HG02885 (cell line): ENCODE results near the gene L3MBTL4.
"Not testable (repeated sequence)": the region's sequence is repeated elsewhere in the genome, so short reads cannot be mapped to it uniquely, and the experiment has no call there.

Source experiments
- ATAC-seq: cut with Tn5 transposase; IDR thresholded peaks from one replicate; pipeline ENCODE4 v1.9.1; 2021; ENCODE audit warnings: mild to moderate bottlenecking; ENCODE audit not compliant: unreplicated experiment, poor library complexity

The L3MBTL4 gene

DNA sequence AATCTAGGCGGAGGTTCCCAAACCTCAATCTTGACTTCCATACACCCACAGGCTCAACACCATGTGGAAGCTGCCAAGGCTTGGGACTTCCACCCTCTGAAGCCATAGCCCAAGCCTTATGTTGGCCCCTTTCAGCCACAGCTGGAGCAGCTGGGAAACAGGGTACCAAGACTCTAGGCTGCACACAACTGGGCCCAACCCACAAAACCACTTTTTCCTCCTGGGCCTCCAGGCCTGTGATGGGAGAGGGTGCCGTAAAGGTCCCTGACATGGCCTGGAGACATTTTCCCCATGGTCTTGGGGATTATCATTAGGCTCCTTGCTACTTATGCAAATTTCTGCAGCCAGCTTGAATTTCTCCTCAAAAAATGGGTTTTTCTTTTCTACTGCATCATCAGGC, 279.7 kb downstream of the L3MBTL4 start:
- ATAC-seq, result not testable (repeated sequence)

DNA sequence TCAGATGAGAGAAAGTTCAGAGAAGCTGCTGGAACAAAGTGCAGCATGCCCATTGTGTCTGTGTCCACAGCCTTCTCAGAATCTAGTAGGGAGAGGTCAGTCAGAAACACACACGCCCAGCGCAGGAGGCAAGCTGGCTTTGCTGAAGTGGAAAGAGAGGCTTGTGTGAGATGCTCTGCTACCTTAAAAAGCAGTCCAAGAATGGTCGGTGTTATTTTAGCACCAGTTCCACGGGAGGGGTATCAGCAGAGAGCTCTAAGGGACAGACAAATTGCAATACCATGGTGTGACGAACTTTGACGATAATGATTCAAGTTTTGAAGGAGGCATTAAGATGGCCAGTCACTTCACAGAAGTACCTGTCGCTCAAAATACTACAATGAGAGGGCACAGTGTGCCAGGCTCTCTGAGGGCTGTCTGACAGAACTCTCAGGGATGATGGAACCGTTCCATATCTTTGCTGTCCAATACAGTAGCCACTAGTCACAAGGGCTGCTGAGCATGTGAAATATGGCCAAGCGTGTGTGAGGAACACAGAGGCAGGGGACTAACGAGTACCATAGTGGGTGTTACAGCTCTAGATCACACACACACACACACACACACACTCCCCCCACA, 281.9 kb downstream of the L3MBTL4 start:
- no peak for ATAC-seq

DNA sequence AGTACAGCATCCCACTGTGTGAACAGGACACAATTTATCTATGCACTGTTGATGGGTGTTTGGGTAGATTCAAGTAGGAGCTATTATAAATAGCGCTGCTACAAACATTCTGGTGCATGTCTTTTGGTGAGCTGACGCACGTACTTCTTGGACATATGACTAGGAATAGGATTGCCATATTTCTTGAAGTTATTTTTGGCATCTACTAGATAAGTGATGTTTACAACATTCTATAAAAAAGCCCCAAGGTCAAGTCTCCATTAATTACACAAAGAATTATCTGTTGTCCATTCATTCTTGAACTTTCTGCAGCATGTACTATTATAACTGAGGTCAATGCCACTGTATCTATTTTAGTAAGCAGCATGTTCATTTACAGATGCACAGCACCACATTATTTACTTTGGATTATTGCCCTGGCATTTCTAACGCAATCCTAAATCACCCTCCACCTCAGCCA, 293.9 kb downstream of the L3MBTL4 start:
- no peak for ATAC-seq

DNA sequence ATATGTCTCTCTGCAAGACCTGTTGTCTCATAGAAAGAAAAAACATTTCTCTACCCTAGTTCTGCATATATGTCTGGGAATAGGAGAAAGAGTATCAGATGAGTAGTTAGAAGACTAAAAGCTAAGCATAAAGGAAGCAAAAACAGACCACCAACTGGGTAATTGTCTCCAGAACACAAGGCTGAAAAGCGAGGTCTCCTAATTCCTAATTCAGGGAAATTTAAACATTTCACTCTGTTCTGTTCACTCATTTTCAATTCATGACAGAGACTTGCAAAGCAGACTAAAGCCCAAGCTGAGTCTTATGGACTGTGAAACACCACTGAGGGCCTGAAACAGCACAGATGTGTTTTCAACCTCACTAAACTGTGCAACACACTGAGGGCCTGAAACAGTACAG, 294.9 kb downstream of the L3MBTL4 start:
- ATAC-seq, result no peak

DNA sequence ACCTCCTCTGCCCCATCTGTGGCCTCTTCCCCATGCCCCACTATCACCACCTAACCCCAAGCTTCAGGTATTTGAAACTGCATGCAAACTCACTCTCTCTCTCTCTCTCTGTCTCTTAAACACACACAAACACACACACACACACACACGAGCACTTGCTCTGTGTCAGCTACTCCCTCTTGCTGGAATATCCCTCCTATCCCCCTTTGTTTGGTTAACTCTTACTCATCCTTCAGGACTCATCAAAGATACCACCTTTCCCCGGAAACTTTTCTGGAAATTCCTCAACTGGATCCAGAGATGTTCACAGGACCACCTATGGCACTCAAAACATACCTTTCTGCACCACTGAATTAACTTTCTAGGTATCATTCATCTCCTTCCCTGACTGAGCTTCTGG, 296.6 kb downstream of the L3MBTL4 start:
- no peak for ATAC-seq

DNA sequence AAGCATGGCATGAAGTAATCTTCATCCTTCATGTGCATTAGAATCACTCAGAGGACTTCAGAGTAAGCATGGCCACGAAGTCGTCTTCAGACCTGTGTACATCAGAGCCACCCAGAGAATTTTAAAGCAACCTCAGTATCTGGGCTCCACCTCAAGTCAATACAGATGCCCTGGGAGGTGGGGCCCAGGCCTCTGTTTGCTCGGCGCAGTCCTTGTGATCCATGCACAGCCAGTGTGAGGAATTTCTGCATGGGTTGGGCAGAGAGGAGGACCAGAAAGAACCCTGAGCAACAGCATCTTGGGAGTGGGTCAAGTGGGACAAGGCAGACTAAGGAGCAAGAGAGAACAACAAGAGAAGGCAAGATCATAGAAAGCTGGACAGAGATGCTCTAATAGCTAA, 299.0 kb downstream of the L3MBTL4 start:
- no peak for ATAC-seq

DNA sequence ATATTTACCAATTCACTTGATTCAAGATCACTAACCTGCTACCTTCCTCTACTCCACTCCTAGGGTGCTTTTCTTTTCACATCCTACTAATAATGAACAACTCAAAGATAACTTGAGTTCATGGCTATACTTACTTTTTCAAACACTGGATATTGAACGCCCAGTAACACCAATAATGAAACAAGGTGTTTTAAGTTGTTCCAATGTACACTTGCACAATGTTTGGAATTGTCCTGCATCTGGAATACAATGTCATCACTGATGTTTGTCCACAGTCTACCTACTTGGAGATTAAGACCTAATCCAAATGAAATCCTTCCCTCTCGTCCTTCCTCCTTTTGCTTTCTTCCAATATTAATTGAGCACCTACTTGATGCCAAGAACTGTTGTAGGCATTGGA, 301.1 kb downstream of the L3MBTL4 start:
- no peak for ATAC-seq

DNA sequence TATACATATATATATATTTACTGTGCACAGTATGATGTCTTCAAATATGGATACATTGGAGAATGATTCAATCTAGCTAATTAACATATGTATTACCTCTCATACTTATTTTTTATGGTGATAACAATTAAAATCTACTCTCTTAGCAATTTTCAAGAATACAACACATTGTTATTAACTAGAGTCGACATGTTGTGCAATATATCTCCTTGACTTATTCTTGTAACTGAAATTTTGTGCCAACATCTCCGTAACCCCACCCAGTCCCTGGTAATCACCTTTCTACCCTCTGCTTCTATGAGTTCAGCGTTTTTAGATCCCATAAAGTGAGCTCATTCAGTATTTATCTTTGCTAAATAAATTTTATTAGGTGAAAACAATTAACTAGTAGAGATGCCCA, 303.0 kb downstream of the L3MBTL4 start:
- ATAC-seq, result no peak

DNA sequence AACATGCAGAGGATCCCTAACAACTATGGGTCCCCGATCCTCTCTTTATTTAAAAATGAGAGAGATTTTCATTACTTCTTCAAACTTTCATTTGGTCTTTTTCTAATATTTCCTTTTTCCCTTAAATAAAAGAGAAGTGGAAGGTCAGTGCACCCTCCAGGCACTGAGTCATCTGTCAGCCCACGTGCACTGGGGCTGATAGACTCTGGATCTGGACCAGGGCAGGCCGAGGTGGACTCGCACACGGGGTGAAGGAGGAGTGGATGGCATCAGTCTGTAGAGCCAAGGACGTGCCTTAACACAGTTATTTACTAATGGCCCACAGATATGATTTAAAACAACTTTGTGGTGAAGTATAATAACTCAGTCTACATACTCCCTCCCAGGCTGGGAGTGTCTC, 305.0 kb downstream of the L3MBTL4 start:
- no peak for ATAC-seq

DNA sequence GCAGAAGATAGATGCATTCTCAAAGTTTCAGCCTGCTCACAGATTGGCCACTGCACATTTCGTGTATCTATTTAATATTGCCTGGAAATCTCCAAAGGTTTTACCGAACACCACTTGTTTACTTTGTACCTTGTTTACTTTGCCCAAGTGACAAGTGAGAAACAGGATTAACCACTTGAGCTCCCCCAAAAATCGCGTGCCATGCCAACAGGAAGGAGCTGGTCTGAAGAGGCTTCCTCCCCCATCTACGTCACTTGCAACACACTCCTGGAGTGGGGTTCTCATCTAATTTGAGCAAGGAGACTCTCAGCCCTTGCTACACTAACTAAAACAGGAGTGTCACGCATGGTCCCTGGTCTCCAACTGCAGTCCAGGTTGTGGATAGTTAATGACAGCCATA, 306.9 kb downstream of the L3MBTL4 start:
- ATAC-seq, result no peak

DNA sequence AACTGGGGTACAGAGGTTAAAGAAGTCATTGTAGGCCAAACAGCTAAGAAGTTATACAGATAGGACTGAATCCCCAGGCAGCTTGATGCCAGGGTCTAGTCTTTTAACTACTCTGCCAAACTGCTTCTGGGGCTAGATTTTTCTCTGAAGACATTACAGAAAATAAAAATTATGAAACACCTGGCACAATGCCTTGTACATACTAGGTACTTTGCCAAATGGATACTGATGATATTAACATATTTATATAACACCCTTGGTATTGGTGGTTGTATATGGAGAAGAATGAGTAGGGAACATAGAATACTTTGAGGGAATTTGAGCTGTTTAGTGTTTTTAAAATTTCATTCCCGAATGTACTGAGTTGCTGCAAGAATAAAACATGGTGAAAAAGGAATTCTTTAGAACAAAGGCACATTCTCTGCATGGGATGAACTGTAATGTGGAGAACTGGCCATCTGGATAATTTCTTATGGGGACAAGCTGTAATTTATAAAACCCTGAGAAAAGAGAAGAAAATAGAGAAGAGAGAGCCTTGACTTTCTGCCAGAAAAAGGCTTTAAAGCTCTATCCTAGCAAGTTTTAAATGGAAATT, 308.5 kb downstream of the L3MBTL4 start:
- no peak for ATAC-seq

DNA sequence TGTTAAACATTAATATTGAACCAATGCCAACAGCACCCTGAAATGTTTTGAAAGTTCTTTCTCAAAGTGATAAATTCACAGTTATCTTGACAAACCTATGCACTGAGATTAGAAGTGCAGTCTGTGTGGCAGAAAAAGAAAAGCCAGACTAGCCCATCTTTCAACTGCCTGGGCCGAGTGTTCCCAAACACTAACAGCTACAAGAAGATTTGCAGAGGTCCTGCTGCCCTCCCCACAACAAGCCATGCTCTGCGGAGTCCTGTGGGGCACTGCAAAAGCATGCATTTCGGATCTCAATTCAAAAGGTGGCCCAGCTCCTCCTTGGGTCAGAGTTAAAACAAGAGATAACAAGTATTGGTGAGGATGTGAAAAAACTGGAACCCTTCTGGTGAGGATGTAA, 311.0 kb downstream of the L3MBTL4 start:
- ATAC-seq, result no peak

DNA sequence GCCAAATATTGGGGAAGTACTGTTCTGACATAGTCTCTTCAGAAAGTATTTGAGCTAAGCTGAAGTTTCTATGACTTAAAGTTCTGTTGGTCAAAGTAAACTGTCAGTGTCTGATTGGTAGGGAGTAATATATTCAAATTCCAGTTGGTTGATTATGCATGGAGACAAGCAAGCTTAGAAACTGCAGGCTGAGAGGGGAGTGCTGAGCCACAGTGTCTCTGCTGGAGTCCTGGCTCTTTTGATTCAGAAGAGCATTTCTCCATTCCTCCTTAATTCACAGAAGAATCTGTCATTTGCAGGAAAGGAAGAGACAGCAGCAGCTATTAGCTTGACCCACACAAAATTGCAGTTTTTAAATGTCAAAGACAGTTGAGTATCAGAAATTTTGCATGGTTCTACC, 318.0 kb downstream of the L3MBTL4 start:
- ATAC-seq, result no peak

DNA sequence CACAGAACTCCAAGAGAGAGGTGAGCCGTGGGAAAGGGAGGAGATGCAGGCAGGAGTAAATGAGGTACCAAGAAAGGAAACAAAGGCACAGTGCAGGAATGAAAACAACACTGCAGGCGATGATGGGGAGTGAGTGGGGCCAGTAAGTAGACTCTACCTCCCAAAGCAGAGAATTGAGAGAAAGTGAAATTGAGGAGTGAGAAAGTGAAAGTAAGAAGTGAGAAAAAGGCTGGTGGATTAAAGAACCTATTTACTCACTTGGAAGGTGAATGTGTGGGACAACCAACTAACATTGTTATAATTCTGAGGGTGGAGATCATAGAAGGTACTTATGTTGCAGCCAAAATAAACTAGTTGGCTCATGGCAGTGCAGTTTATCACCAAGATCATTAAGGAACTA, 326.3 kb downstream of the L3MBTL4 start:
- peak; percentile 71 for ATAC-seq

DNA sequence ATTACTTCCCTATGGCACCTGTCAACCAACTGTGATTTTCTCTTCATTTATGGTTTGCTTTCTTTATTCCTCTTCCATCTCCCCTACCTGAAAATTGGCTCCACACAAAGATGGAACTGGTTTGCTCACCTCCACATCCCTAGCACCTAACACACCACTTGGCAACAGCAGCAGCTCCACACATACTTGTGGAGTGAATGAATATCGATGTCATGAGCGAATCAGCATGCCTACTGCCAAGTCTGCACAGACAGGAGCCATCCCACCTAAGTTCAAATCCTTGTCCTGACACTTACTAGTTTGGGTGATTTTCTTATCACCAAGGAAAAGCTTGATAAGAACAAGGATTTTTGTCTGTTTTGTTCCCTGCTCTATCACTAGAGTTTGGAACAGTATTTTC, 328.0 kb downstream of the L3MBTL4 start:
- no peak for ATAC-seq

DNA sequence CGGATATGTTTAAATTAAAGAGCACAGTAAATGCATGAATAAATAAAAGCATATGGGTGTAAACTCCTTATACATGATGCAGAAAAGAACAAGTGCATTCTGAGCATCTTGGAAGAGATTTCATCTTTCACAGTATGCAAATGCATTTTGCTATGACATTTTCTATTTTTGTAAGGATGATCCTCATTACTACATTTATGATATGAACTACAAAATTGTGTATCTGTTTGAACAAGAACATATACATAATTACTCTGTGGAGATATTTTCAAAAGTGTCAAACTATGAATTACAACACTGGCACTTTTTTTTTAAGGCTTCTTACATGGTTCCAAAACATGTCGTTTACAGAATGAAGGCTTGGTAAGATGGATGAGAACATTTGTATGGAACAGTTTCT, 335.3 kb downstream of the L3MBTL4 start:
- ATAC-seq, result no peak

DNA sequence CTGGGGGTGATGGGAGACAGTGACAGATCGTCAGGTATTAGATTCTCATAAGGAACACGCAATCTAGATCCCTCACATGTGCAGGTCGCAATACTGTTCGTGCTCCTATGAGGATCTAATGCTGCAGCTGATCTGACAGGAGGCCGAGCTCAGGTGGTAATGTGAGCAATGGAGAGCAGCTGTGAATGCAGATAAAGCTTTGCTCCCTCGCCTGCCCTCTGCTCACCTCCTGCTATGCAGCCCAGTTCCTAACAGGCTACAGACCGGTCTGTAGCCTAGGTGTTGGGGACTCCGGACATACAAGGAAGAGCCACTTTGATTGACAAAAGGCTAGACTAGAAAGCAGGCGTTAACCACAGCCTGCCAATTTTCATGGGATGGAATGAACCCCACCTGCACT, 335.8 kb downstream of the L3MBTL4 start:
- ATAC-seq, result no peak

DNA sequence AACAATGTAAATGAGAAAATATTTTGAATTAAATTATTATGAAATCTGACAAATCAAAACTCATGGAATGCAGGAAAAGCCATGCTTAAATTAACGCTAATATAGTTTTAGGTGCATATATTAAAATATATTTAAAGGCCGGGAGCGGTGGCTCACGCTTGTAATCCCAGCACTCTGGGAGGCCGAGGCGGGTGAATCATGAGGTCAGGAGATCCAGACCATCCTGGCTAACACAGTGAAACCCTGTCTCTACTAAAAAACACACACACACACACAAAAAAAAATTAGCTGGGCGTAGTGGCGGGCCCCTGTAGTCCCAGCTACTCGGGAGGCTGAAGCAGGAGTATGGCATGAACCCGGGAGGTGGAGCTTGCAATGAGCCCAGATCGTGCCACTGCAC, 342.3 kb downstream of the L3MBTL4 start:
- not testable (repeated sequence) for ATAC-seq

DNA sequence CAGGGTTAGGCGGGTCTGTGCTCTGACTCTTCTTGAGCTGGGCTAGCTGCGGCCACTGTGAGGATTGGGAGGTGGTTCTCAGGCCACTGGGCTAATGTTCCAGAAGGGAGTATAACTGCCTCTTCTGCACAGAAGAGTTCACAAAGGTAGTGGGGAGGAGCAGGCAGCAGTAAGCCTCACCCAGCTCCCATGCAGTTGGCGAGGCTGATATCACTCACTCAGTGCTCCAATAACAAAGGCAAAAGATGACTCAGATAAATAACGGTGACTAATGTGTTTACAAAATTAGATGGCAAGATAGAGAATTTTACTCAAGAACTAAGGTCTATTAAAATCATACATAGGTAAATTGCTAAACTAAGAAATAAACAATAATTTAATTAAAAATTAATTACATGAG, 345.2 kb downstream of the L3MBTL4 start:
- no peak for ATAC-seq

DNA sequence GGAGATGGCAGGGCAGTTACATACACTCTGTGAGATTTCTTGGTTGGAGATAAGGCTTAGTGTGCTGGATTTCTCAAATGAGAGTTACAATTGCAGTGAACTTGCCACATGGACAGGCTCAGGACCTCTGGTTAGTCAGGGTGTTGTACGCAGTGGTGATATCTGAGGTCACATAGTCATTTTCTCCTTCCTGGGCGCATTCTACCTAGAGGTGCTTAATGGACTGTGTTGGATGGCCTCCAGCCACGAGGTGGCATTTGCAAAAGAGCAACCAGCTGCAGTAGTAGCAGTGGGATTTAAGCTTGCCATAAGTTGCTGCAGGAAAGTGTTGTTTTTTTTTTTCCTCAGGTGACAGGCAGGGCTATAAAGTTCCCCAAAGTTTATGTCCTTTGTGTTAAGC, 345.6 kb downstream of the L3MBTL4 start:
- ATAC-seq, result no peak

DNA sequence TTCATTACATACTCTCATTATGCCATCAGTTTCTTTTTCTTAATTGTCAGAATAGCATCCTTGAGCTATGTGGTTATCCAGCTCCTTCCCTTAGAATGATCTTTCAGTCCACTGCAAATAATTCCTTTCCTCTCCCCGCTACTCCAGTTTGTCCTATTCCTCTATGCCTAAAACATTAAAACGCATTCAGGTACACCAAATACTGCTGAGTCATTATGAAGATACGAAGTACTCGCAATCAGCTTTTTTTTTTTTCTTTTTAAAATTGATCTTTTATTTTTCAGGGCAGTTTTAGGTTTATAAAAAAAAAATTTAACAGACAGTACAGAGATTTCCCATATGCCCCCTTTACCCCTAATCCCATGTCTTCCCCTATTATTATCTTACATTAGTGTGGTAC, 354.6 kb downstream of the L3MBTL4 start:
- no peak for ATAC-seq

DNA sequence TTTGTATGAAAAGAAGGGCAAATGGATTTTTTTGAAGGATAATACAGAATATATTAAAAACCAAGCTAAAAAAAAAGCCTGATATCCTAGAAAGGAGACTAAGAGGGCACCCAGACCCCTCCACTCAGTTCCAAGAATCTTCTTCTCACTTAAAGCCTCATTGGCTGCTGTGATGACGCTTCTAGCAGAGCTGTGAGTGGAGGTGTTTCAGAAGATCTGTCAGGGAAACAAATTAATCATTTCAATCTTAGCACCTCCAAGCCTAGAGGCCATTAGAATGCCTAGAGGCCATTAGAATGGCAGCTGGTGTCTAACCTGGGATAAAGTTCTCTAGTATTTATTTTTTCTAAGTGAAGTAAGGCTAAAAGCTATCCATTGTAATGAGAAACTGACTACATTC, 355.2 kb downstream of the L3MBTL4 start:
- no peak for ATAC-seq
